Gastrocnemius medialis (tissue), 4 donors: ENCODE results near the gene BNIP1. TPM values are rescaled to one million over a fixed set of nuclear protein-coding genes. Genes with fewer than 3 reads are reported as not detected.

ENCODE experiments used
- ATAC-seq, 2 donors: fragments of 150-250 bp; one replicate each; pipeline ENCODE4 v1.9.1; 2016
- DNase-seq, 2 donors: peaks; one replicate each; pipeline ENCODE4 v3.0.0-alpha.2; 2019
- H3K27ac ChIP-seq, 4 donors: fragments of 200-600 bp; sonication (generic); 1 replicate in 1 of 4; 2 replicates in 3 of 4; pipeline ENCODE4 v1.5.1; 2016 to 2018; ENCODE audit warnings: mild to moderate bottlenecking in 2 of 4, moderate library complexity in 1 of 4
- H3K27me3 ChIP-seq, 3 donors: fragments of 200-600 bp; sonication (generic) in 2 of 3; 1 replicate in 1 of 3; 2 replicates in 2 of 3; pipeline versions ENCODE4 v1.5.1 to v1.6.0; 2016 to 2019; ENCODE audit warnings: mild to moderate bottlenecking in 1 of 3, moderate library complexity in 1 of 3
- H3K36me3 ChIP-seq, 2 donors: fragments of 200-600 bp; sonication (generic) in 1 of 2; one replicate each; pipeline ENCODE4 v1.5.1; 2017 to 2018
- H3K4me1 ChIP-seq, 2 donors: fragments of 200-600 bp; sonication (generic) in 1 of 2; one replicate each; pipeline ENCODE4 v1.5.1; 2016 to 2017; ENCODE audit warnings: mild to moderate bottlenecking in 2 of 2
- H3K4me3 ChIP-seq, 4 donors: fragments of 200-600 bp; sonication (generic) in 3 of 4; 1 replicate in 1 of 4; 2 replicates in 3 of 4; pipeline ENCODE4 v1.5.1; 2016 to 2019; ENCODE audit warnings: mild to moderate bottlenecking in 2 of 4
- H3K9me3 ChIP-seq, 3 donors: fragments of 200-600 bp; sonication (generic) in 2 of 3; 1 replicate in 1 of 3; 2 replicates in 2 of 3; pipeline ENCODE4 v1.5.1; 2016 to 2019
- POLR2A ChIP-seq, 2 donors: fragments of 450-650 bp; IDR thresholded peaks; one replicate each; pipeline ENCODE4 v1.6.1; 2017; ENCODE audit warnings: antibody characterized with exemption in 2 of 2, mild to moderate bottlenecking in 2 of 2, moderate library complexity in 2 of 2
- in situ Hi-C, 4 donors: fragments of 200-750 bp; cut with MboI; loops; one replicate each; pipeline versions ENCODE4 v1.15.0 to v1.8.0; 2017; ENCODE audit warnings: low sequenced_read_pairs in 4 of 4
- intact Hi-C: fragments of 100-400 bp; cut with DNase I; formaldehyde crosslinking; loops from one replicate; pipeline ENCODE4 v1.15.1; 2023; ENCODE audit warnings: low total_unique reads
- total RNA-seq, 4 donors: library from RNA; depleted of rRNA; stranded (reverse); fragments of >200 nt; gene quantifications; one replicate each; pipeline versions ENCODE4 v1.1.0 to v1.2.3, GENCODE V29; 2016
- TF ChIP-seq, protein P1 (sequence below), 5 experiments: fragments of 450-650 bp in 3 of 5; fragments of 200-600 bp in 2 of 5; sonication (generic) in 2 of 5; IDR thresholded peaks in 4 of 5; conservative IDR thresholded peaks in 1 of 5; 1 replicate in 4 of 5; 2 replicates in 1 of 5; pipeline ENCODE4 v1.5.1; 2016 to 2019; ENCODE audit warnings: antibody characterized with exemption in 5 of 5, mild to moderate bottlenecking in 3 of 5, moderate library complexity in 3 of 5

Gene BNIP1
- total RNA-seq, 4 donors from 2014 or later: 9.2 to 21.6 (median 17.1) TPM

DNA sequence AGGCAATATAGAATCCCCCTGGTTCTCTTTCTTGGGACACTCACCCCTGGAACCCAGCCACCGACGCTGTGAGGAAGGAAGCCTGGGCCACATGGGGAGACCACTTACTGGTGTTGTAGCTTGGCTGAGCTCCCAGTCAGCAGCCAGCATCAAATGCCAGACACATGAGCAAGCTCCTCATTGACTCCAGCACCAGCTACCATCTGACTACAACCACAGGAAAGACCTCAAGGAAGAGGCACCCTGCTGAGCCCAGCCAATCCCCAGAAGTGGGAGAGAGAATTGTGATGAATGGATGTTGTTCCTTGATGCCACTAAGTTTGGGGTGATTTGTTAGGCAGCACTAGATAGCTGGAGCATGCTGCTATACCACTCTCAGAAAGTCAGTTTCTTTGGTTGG, 36.0 kb downstream of the BNIP1 start:
- intact Hi-C loops: no loop called here

DNA sequence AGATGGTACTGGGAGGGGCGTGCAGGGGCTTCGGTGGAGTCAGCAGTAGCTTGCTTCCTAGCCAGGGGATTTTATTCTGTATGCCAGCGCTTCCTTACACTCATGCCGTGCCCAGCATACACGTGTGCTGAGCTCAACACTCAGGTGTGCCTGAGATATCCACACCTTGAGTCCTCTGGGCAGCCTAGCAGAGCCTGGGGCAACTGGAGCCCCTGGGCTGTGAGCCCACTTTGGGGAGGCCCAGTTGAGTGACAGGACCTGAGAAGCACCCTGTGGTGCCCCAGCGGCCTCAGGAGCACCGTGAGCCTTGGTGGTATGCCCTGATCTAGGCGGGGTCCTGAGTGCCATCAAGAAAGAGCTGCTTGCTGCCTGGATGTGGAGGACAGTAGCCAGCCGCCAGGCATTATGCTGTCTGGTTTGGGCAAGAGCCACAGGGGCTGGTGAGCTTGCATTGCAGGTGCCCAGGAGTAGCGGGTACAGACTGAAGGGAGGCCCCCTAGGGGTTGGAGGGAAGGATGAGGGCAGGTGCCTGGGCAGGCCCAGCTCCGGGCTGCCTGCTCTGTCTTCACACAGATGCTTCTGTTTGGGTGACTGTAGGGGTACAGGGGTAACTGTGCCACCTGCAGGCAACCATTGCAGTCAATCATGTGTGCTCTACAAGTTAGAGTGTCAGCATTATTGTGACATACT, 42.9 kb downstream of the BNIP1 start:
- in situ Hi-C loops: no loop called here
- no peak for ATAC-seq
- DNase-seq: no peak
- no peaks in the 10 kb centered on the region for H3K4me1 ChIP-seq
- no peaks in the 10 kb centered on the region for H3K36me3 ChIP-seq
- H3K27ac ChIP-seq: no peak overlapping the region
- H3K9me3 ChIP-seq: no peaks in the 10 kb centered on the region
- H3K4me3 ChIP-seq: no peak overlapping the region
- intact Hi-C loops: no loop called here
- no peaks in the 10 kb centered on the region for H3K27me3 ChIP-seq
- TF ChIP-seq, protein P1, sequence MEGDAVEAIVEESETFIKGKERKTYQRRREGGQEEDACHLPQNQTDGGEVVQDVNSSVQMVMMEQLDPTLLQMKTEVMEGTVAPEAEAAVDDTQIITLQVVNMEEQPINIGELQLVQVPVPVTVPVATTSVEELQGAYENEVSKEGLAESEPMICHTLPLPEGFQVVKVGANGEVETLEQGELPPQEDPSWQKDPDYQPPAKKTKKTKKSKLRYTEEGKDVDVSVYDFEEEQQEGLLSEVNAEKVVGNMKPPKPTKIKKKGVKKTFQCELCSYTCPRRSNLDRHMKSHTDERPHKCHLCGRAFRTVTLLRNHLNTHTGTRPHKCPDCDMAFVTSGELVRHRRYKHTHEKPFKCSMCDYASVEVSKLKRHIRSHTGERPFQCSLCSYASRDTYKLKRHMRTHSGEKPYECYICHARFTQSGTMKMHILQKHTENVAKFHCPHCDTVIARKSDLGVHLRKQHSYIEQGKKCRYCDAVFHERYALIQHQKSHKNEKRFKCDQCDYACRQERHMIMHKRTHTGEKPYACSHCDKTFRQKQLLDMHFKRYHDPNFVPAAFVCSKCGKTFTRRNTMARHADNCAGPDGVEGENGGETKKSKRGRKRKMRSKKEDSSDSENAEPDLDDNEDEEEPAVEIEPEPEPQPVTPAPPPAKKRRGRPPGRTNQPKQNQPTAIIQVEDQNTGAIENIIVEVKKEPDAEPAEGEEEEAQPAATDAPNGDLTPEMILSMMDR (IDR thresholded peaks at IDR 0.05 in 4 of 5, conservative IDR thresholded peaks at IDR 0.05 in 1 of 5): no peak
- no peak for TF ChIP-seq POLR2A (IDR thresholded peaks at IDR 0.05)

More for the DNA sequence above, 36.0 kb downstream of the BNIP1 start:
- TF ChIP-seq, protein P1 (IDR thresholded peaks at IDR 0.05 in 4 of 5, conservative IDR thresholded peaks at IDR 0.05 in 1 of 5): no peak
- TF ChIP-seq POLR2A (IDR thresholded peaks at IDR 0.05): no peak
- Histone ChIP-seq H3K36me3 (no peaks in the 10 kb centered on the region), H3K4me1 (no peaks in the 10 kb centered on the region), H3K9me3 (no peaks in the 10 kb centered on the region), H3K4me3 (no peak overlapping the region), H3K27ac (no peak overlapping the region), H3K27me3 (no peaks in the 10 kb centered on the region)
- no peak for ATAC-seq
- DNase-seq: no peak
- in situ Hi-C loops: no loop called here

DNA sequence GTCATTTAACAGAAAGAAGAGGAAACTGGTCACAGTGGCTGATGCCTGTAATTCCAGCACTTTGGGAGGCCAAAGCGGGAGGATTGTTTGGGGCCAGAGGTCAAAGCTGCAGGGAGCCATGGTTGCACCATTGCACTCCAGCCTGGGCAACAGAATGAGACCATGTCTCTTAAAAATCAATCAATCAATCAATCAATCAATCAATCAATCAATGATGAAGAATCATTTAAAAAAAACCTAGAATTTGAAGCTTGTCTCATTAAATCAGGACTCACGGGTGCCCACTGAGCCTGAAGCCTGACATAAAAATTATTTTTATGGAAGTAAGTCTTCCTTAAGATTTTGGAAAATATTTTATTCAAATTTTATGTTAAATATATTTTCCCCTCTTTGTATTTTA, 43.9 kb downstream of the BNIP1 start:
- no peaks in the 10 kb centered on the region for H3K9me3 ChIP-seq
- no peaks in the 10 kb centered on the region for H3K4me1 ChIP-seq
- in situ Hi-C loops (no loop called here), intact Hi-C loops (no loop called here)
- no peak overlapping the region for H3K27ac ChIP-seq
- TF ChIP-seq, protein P1 (IDR thresholded peaks at IDR 0.05 in 4 of 5, conservative IDR thresholded peaks at IDR 0.05 in 1 of 5): no peak
- TF ChIP-seq POLR2A (IDR thresholded peaks at IDR 0.05): no peak
- DNase-seq (no peak), ATAC-seq (no peak)
- H3K4me3 ChIP-seq: no peak overlapping the region
- H3K27me3 ChIP-seq: no peaks in the 10 kb centered on the region
- H3K36me3 ChIP-seq: no peaks in the 10 kb centered on the region

GRCh38 chr5:173191015-173191414, 46.7 kb downstream of the BNIP1 start:
- no peak overlapping the region for H3K27ac ChIP-seq
- no peak for TF ChIP-seq POLR2A (IDR thresholded peaks at IDR 0.05)
- TF ChIP-seq, protein P1 (IDR thresholded peaks at IDR 0.05 in 4 of 5, conservative IDR thresholded peaks at IDR 0.05 in 1 of 5): no peak
- H3K9me3 ChIP-seq: no peaks in the 10 kb centered on the region
- intact Hi-C loops: no loop called here
- H3K36me3 ChIP-seq: no peaks in the 10 kb centered on the region
- ATAC-seq: no peak
- no peak for DNase-seq
- no peaks in the 10 kb centered on the region for H3K4me1 ChIP-seq
- H3K4me3 ChIP-seq: no peak overlapping the region
- in situ Hi-C loops: no loop called here
- H3K27me3 ChIP-seq: no peaks in the 10 kb centered on the region

GRCh38 chr5:173191561-173191960, 47.2 kb downstream of the BNIP1 start:
- intact Hi-C loops (no loop called here), in situ Hi-C loops (no loop called here)
- no peak for DNase-seq
- TF ChIP-seq, protein P1 (IDR thresholded peaks at IDR 0.05 in 4 of 5, conservative IDR thresholded peaks at IDR 0.05 in 1 of 5): no peak
- no peak for TF ChIP-seq POLR2A (IDR thresholded peaks at IDR 0.05)
- H3K4me1 ChIP-seq: no peaks in the 10 kb centered on the region
- ATAC-seq: no peak
- no peak overlapping the region for H3K4me3 ChIP-seq
- no peaks in the 10 kb centered on the region for H3K9me3 ChIP-seq
- no peaks in the 10 kb centered on the region for H3K27me3 ChIP-seq
- no peak overlapping the region for H3K27ac ChIP-seq
- no peaks in the 10 kb centered on the region for H3K36me3 ChIP-seq
